BLaER1 (cell line): ENCODE measurements around the gene EPS8.

ENCODE experiments used
- H3K27ac ChIP-seq: shearing (Covaris generic); formaldehyde crosslinking; 2 replicates; pipeline ENCODE4 v1.8.1; 2022
- H3K27me3 ChIP-seq: shearing (Covaris generic); formaldehyde crosslinking; 2 replicates; pipeline ENCODE4 v1.8.1; 2022
- H3K36me3 ChIP-seq: shearing (Covaris generic); formaldehyde crosslinking; 2 replicates; pipeline ENCODE4 v1.8.1; 2022
- H3K4me1 ChIP-seq: shearing (Covaris generic); formaldehyde crosslinking; 2 replicates; pipeline ENCODE4 v1.8.1; 2022
- H3K4me2 ChIP-seq: shearing (Covaris generic); formaldehyde crosslinking; 2 replicates; pipeline ENCODE4 v1.8.1; 2022
- H3K4me3 ChIP-seq: shearing (Covaris generic); formaldehyde crosslinking; 2 replicates; pipeline ENCODE4 v1.8.1; 2022
- H3K9ac ChIP-seq: shearing (Covaris generic); formaldehyde crosslinking; 2 replicates; pipeline ENCODE4 v1.8.1; 2022
- H3K9me3 ChIP-seq: shearing (Covaris generic); formaldehyde crosslinking; 2 replicates; pipeline ENCODE4 v1.8.1; 2022
- H4K20me1 ChIP-seq: shearing (Covaris generic); formaldehyde crosslinking; 2 replicates; pipeline ENCODE4 v1.8.1; 2022
- Cebpa-rat ChIP-seq: shearing (Covaris generic); IDR thresholded peaks from 2 replicates; pipeline ENCODE4 v1.8.1; 2022

The EPS8 gene

DNA sequence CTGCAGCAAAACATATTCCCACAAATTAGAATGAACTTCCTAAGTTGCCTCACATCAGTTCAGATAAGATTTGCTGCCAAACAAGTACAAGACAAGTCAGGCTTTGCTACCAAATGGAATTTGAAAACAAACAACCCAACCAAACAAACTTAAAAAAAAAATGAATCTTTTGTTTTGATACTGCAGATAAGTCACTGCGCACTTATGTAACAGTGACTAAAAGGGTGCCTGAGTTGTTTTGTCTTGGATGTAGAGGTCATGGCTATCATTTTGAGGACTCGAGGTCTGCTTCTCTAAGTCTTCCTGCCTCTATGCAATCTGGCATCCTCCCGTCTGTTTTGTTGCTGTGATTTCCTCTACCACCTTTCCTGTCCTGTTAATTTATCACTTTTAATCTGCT is 11.1 kb upstream of the EPS8 start:
- no peak overlapping the region for H3K4me3 ChIP-seq
- H3K27me3 ChIP-seq = no peaks in the 10 kb centered on the region
- H3K4me1 ChIP-seq = no peaks in the 10 kb centered on the region
- no peak overlapping the region for H3K9ac ChIP-seq
- no peak overlapping the region for H3K27ac ChIP-seq
- no peak overlapping the region for H3K4me2 ChIP-seq
- H3K36me3 ChIP-seq = no peaks in the 10 kb centered on the region
- no peaks in the 10 kb centered on the region for H3K9me3 ChIP-seq
- no peaks in the 10 kb centered on the region for H4K20me1 ChIP-seq
- no peak for TF ChIP-seq Cebpa-rat

DNA sequence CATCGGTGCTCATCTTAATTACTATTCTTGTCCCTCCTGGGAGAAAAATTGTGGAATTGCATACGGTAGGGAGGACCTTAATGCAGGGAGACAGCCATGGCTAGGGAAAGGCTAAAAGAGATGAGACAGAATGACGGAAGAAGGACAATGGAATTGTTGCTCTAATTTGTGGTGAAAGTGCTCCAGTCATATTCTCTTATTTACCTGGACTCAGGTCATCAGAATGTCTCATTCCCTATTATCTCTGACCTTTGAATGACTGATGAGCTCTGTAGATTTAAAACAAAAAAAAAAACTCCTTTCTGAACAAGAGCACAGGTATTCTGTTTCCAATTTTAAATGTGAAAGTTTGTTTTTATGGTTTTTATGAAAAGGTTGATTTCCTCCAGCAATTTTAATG is 8.6 kb upstream of the EPS8 start:
- Histone ChIP-seq H4K20me1 (no peaks in the 10 kb centered on the region), H3K4me3 (no peak overlapping the region), H3K9ac (no peak overlapping the region), H3K36me3 (no peaks in the 10 kb centered on the region), H3K27ac (no peak overlapping the region), H3K27me3 (no peaks in the 10 kb centered on the region), H3K9me3 (0 out of 2 replicates have a peak, but pooled peaks cover 2% of the 10 kb centered on the region), H3K4me2 (no peak overlapping the region), H3K4me1 (no peaks in the 10 kb centered on the region)
- TF ChIP-seq Cebpa-rat = no peak

DNA sequence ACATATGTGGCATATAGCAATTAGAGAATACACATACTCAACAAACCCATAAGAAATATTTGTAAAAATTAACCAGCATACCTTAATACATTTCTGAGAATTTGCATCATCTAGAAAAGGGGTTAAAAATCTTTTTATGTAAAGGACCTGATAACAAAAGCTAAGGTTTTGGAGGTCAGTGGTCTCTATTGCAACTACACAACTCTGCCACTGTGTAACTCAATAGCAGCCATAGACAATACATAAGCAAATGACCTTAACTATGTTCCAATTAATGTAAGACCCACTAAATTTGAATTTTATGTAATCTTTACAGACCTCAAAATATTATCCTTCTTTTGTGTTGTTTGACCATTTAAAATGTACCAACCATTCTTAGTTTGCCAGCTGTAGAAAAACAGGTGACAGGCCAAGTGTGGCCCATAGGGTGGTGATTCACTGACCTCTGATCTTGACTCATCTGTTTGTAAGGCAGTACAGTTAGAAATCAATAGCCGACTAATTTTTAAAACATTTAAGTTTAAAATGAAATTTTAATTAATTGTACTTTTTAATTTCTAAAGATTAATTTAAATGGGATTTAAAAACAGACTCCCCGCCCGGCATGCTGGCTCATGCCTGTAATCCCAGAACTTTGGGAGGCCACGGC is 7.4 kb upstream of the EPS8 start:
- H3K9ac ChIP-seq = no peak overlapping the region
- no peaks in the 10 kb centered on the region for H4K20me1 ChIP-seq
- no peaks in the 10 kb centered on the region for H3K36me3 ChIP-seq
- 0 out of 2 replicates have a peak, but pooled peaks cover 5% of the 10 kb centered on the region for H3K9me3 ChIP-seq
- no peak overlapping the region for H3K4me3 ChIP-seq
- H3K27me3 ChIP-seq = no peaks in the 10 kb centered on the region
- no peaks in the 10 kb centered on the region for H3K4me1 ChIP-seq
- no peak for TF ChIP-seq Cebpa-rat
- H3K4me2 ChIP-seq = no peak overlapping the region
- H3K27ac ChIP-seq = no peak overlapping the region

DNA sequence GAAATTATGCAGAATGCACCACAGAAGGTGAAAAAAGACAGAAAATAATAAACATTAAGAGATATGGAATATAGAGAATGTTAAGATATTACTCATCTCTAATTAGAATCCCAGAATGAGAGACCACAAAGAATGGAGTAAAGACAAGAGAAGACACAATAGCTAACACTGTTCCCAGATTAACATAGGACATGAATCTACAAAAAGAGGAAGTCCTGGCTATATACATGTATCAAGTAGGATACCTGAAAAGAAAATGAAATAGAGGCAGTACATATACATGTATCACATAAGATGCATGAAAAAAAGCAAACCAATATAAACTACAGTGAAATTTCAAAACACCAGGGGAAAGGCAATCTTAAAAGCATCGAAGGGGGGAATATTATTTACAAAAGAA is 5.6 kb upstream of the EPS8 start:
- Histone ChIP-seq H3K9ac (no peak overlapping the region), H3K27ac (no peak overlapping the region), H3K4me2 (no peak overlapping the region), H3K27me3 (0 out of 2 replicates have a peak, but pooled peaks cover 5% of the 10 kb centered on the region), H3K36me3 (no peaks in the 10 kb centered on the region), H3K4me1 (0 out of 2 replicates have a peak, but pooled peaks cover 3% of the 10 kb centered on the region), H4K20me1 (no peaks in the 10 kb centered on the region), H3K9me3 (0 out of 2 replicates have a peak, but pooled peaks cover 5% of the 10 kb centered on the region), H3K4me3 (no peak overlapping the region)
- TF ChIP-seq Cebpa-rat = no peak

DNA sequence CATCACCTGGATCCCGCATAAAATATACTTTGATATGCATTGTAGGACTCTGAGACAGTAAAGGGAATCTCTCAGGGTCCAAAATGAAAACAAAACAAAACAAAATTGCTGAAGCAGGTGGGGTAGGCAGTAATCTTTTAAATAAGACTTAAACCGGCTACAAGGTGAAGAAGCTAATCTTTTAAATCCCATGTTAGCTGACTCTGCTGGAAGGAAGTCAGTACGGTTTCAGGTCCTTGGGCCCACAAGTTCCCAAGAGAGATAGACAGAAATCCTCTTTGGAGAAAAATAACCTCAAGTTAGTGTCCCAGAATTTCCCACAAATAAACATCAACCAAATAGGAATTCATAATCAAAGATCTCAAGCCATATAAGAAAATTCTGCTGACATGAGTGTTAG is 5.0 kb upstream of the EPS8 start:
- Histone ChIP-seq H3K9me3 (0 out of 2 replicates have a peak, but pooled peaks cover 5% of the 10 kb centered on the region), H3K27ac (no peak overlapping the region), H4K20me1 (no peaks in the 10 kb centered on the region), H3K4me3 (no peak overlapping the region), H3K4me2 (no peak overlapping the region), H3K9ac (no peak overlapping the region), H3K36me3 (no peaks in the 10 kb centered on the region), H3K4me1 (0 out of 2 replicates have a peak, but pooled peaks cover 5% of the 10 kb centered on the region), H3K27me3 (0 out of 2 replicates have a peak, but pooled peaks cover 7% of the 10 kb centered on the region)
- TF ChIP-seq Cebpa-rat = no peak

DNA sequence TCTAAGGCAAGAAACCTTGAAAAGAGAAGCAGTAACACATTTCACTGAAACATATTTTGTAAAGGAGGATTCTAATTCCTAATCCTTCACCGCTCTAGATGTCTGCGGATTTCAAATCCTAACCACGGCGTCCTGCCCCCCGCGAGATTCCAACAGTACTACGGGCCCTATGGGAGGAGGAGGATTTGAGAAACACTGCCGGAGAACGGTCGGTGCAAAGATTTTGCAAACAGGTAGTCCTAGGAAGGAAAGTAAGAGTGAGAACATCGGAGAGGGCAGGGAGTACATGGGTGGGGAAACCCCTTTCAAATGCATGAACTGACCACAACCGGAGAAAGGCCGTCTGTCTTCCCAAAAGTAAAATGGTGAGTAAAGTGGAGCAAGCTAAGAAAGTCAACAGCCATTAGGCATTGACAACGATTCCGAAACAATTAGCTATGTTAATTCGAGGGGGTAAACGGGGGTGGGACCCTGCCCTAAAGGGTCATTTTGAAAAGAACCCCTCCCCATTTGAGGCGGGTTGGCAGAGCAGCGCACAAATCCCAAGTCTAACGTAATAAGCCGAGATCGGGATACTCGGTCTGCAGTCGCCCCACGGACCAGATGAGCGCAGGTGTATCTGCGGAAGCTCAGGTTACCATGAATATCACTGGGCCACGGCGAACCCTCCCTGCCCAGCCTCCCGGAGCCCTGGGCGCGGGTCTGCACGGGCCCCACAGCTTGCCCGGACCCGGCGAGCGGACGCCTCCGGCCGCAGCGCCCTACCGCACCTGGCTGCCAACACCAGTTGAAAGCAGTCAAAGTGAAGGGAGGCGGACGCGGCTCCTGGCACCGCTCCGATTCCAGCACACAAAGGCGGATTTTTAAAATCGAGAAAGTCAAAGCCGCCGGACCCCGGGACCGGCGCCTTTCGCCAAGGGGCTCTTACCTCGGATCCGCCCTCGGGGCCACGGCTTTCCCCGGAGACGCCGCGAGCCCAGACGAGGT is 662 bp downstream of the EPS8 start:
- H3K27ac ChIP-seq = peak overlapping the region; percentile 53; the same call in 1 of the 2 replicates
- H3K4me3 ChIP-seq = peak overlapping the region; percentile 71
- peak overlapping the region; percentile 96 for H3K4me2 ChIP-seq
- H3K9ac ChIP-seq = peak overlapping the region; percentile 73
- no peaks in the 10 kb centered on the region for H3K36me3 ChIP-seq
- H3K4me1 ChIP-seq = peaks cover 15% of the 10 kb centered on the region
- 0 out of 2 replicates have a peak, but pooled peaks cover 5% of the 10 kb centered on the region for H3K9me3 ChIP-seq
- peaks cover 24% of the 10 kb centered on the region for H3K27me3 ChIP-seq
- no peaks in the 10 kb centered on the region for H4K20me1 ChIP-seq
- no peak for TF ChIP-seq Cebpa-rat

DNA sequence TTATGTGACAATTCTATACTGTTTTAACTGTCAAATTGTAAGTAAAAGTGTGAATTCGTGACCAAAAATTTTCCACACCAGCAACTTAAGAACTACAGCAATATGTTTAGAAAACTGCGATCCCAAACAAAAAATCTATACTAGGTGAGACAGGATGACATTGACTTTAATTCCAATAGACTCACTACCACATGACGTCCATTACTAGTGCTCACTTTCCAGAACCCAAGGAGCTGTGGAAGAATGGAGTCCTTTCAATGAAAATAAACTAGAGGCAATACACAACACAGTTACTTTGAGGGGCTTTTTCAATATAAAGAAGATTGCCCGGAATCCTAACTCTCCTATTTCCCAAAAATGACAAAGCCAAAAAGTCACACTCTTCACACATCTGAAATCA is 1.4 kb downstream of the EPS8 start:
- H3K4me1 ChIP-seq = peaks cover 15% of the 10 kb centered on the region
- H3K4me2 ChIP-seq = no peak overlapping the region
- H3K4me3 ChIP-seq = no peak overlapping the region

DNA sequence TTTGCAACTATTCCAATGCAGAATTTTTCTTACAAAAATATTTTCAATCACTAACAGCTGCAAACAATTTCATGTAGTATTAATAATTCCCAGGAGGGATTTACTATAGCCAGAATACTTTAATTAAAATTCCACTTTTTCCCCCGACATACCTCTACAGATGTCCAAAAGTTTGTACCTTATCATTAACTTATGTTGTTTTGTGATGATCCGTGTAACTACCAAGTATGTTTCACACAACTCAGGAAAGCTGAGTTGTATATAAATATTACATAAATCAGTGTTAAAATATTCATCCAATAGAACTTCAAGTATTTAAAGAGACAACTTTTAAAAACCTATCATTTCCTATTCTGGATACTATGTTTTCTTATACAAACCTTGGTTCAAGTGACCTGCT is 2.4 kb downstream of the EPS8 start:
- no peak overlapping the region for H3K9ac ChIP-seq
- no peak overlapping the region for H3K4me2 ChIP-seq
- H3K27ac ChIP-seq = no peak overlapping the region
- H3K27me3 ChIP-seq = peaks cover 24% of the 10 kb centered on the region
- no peaks in the 10 kb centered on the region for H3K36me3 ChIP-seq
- H3K9me3 ChIP-seq = no peaks in the 10 kb centered on the region
- H3K4me3 ChIP-seq = no peak overlapping the region
- H3K4me1 ChIP-seq = peaks cover 15% of the 10 kb centered on the region
- H4K20me1 ChIP-seq = no peaks in the 10 kb centered on the region
- no peak for TF ChIP-seq Cebpa-rat

More for the DNA sequence above, 1.4 kb downstream of the EPS8 start:
- Histone ChIP-seq H3K36me3 (no peaks in the 10 kb centered on the region), H4K20me1 (no peaks in the 10 kb centered on the region), H3K27me3 (peaks cover 24% of the 10 kb centered on the region), H3K27ac (no peak overlapping the region), H3K9me3 (0 out of 2 replicates have a peak, but pooled peaks cover 3% of the 10 kb centered on the region), H3K9ac (no peak overlapping the region)
- TF ChIP-seq Cebpa-rat = no peak

DNA sequence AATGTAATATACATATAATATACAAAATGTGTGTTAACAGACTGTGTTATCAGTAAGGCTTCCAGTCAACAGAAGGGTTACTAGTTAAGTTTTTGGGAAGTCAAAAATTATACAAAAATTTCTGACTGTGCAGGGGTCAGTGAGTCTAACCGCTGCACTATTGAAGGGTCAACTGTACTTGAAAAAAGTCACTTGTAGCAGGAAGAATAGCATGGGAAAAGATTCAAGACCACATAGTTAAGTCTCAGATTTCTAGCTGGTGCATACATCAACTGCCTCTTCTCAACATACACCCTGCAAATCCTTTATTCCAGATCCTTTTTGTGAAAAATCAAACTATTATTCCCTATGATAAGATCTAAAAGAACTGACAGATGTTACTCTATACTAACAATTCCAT is 5.9 kb downstream of the EPS8 start:
- Histone ChIP-seq H3K9me3 (no peaks in the 10 kb centered on the region), H3K4me3 (no peak overlapping the region), H3K27ac (no peak overlapping the region), H3K36me3 (no peaks in the 10 kb centered on the region), H4K20me1 (no peaks in the 10 kb centered on the region), H3K4me1 (peaks cover 2% of the 10 kb centered on the region), H3K27me3 (peaks cover 8% of the 10 kb centered on the region), H3K9ac (no peak overlapping the region), H3K4me2 (no peak overlapping the region)
- no peak for TF ChIP-seq Cebpa-rat

DNA sequence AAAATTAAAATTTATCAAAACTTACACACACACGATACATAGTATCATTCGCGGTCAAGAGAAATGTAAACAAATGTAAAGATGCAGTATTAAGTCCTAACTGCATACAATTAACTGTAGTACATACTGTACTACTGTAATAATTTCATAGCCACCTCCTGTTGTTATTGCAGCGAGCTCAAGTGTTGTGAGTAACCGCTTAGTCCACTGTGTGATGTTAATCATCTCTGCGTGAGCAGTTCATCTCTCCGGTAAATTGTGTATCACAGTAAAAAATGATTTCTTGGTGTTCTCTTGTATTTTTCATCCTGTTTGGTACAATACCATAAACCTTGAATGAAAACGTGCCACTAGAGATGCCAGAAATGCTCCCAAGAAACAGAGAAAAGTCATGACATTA is 6.5 kb downstream of the EPS8 start:
- no peak overlapping the region for H3K4me3 ChIP-seq
- H3K9ac ChIP-seq = no peak overlapping the region
- H3K4me1 ChIP-seq = no peaks in the 10 kb centered on the region
- H3K36me3 ChIP-seq = no peaks in the 10 kb centered on the region
- H3K27me3 ChIP-seq = peaks cover 2% of the 10 kb centered on the region; the same call in 1 of the 2 replicates
- no peak overlapping the region for H3K4me2 ChIP-seq
- H4K20me1 ChIP-seq = no peaks in the 10 kb centered on the region
- no peak for TF ChIP-seq Cebpa-rat
- no peak overlapping the region for H3K27ac ChIP-seq
- no peaks in the 10 kb centered on the region for H3K9me3 ChIP-seq
